Tibial artery (tissue), 4 donors: ENCODE data around the gene SH2D2A.
A peak's percentile ranks its signal among the peaks of the same experiment; 100 is the strongest.

Experiments used
- DNase-seq, 2 donors: peaks; one replicate each; pipeline ENCODE4 v3.0.0-alpha.2; 2019
- H3K27ac ChIP-seq, 2 donors: fragments of 200-600 bp; sonication (generic) in 1 of 2; 1 replicate in 1 of 2; 2 replicates in 1 of 2; pipeline ENCODE4 v1.5.1; 2018 to 2019; ENCODE audit warnings: mild to moderate bottlenecking in 1 of 2
- H3K27me3 ChIP-seq, 2 donors: fragments of 200-600 bp; sonication (generic) in 1 of 2; one replicate each; pipeline versions ENCODE4 v1.5.1 to v1.6.0; 2016 to 2019
- H3K36me3 ChIP-seq, 3 donors: fragments of 200-600 bp; sonication (generic) in 2 of 3; one replicate each; pipeline ENCODE4 v1.5.1; 2016 to 2019; ENCODE audit warnings: mild to moderate bottlenecking in 2 of 3
- H3K4me1 ChIP-seq, 4 donors: fragments of 200-600 bp; sonication (generic) in 2 of 4; 1 replicate in 3 of 4; 2 replicates in 1 of 4; pipeline ENCODE4 v1.5.1; 2016 to 2019
- H3K4me3 ChIP-seq, 2 donors: fragments of 200-600 bp; sonication (generic) in 1 of 2; 1 replicate in 1 of 2; 2 replicates in 1 of 2; pipeline ENCODE4 v1.5.1; 2018 to 2019; ENCODE audit warnings: mild to moderate bottlenecking in 2 of 2
- H3K9me3 ChIP-seq, 3 donors: fragments of 200-600 bp; sonication (generic) in 1 of 3; one replicate each; pipeline ENCODE4 v1.5.1; 2016 to 2019
- CTCF ChIP-seq, 2 experiments: fragments of 200-600 bp in 1 of 2; fragments of 450-650 bp in 1 of 2; IDR thresholded peaks; one replicate each; pipeline ENCODE4 v1.5.1; 2017 to 2019; ENCODE audit warnings: antibody characterized with exemption in 2 of 2, mild to moderate bottlenecking in 1 of 2, moderate library complexity in 1 of 2
- intact Hi-C: fragments of 100-400 bp; cut with DNase I; formaldehyde crosslinking; loops from one replicate; pipeline ENCODE4 v1.15.0; 2023; ENCODE audit warnings: low total_unique reads

Gene SH2D2A

DNA sequence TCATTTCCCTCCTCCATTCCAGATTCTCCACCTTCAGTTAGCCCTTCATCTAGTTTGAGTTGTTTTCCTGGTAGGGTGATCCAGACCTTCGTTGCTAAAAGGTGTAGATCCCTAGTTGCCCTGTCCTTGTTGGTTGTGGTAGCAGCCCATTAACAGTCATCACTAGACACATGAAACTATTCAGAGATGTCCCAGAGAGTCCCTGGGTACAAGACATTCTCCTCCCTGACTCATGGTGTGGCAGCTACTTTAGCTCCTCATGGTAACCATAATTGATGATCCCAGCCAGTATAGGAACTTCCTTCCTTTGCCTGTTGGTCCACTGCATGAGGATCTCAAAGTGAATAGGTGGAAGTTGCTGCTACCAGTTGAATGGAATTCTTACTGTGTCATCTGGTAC is 6.0 kb upstream of the SH2D2A start:
- TF ChIP-seq CTCF (IDR thresholded peaks at IDR 0.05), result no peak
- H3K4me3 ChIP-seq, result no peak overlapping the region

GRCh38 chr1:156821801-156822200 is 5.2 kb upstream of the SH2D2A start:
- Histone ChIP-seq H3K27me3 (peaks cover 0 to 5% of the 10 kb centered on the region in 2 donors), H3K36me3 (no peaks in the 10 kb centered on the region), H3K27ac (no peak overlapping the region), H3K4me1 (no peaks in the 10 kb centered on the region), H3K4me3 (no peak overlapping the region), H3K9me3 (no peaks in the 10 kb centered on the region)
- TF ChIP-seq CTCF (IDR thresholded peaks at IDR 0.05), result no peak
- DNase-seq, result no peak
- intact Hi-C loops, result no loop called here

More for the DNA sequence above, 6.0 kb upstream of the SH2D2A start:
- Histone ChIP-seq H3K36me3 (no peaks in the 10 kb centered on the region), H3K27me3 (peaks cover 0 to 5% of the 10 kb centered on the region in 2 donors), H3K4me1 (no peaks in the 10 kb centered on the region), H3K9me3 (no peaks in the 10 kb centered on the region), H3K27ac (no peak overlapping the region)
- intact Hi-C loops, result no loop called here
- no peak for DNase-seq

- Histone ChIP-seq H3K27ac (peak overlapping the region in 1 of 2 donors; percentile 22), H3K4me3 (no peak overlapping the region), H3K27me3 (peaks cover 0 to 7% of the 10 kb centered on the region in 2 donors), H3K36me3 (no peaks in the 10 kb centered on the region), H3K4me1 (peaks cover 0 to 14% (median 12%) of the 10 kb centered on the region in 4 donors), H3K9me3 (no peaks in the 10 kb centered on the region)
- TF ChIP-seq CTCF (IDR thresholded peaks at IDR 0.05), result no peak
- DNase-seq, result peak in 1 of 2 donors; percentile 57
- intact Hi-C loops, result no loop called here
Observed at GRCh38 chr1:156815961-156816422, 656 bp downstream of the SH2D2A start.

GRCh38 chr1:156815307-156815826 is 1.3 kb downstream of the SH2D2A start:
- no peak overlapping the region for H3K4me3 ChIP-seq
- TF ChIP-seq CTCF (IDR thresholded peaks at IDR 0.05), result no peak
- no peak overlapping the region for H3K27ac ChIP-seq
- DNase-seq, result peak; percentile 59 to 72
- peaks cover 0 to 14% (median 12%) of the 10 kb centered on the region in 4 donors for H3K4me1 ChIP-seq
- intact Hi-C loops, result no loop called here
- peaks cover 0 to 7% of the 10 kb centered on the region in 2 donors for H3K27me3 ChIP-seq
- no peaks in the 10 kb centered on the region for H3K36me3 ChIP-seq
- H3K9me3 ChIP-seq, result no peaks in the 10 kb centered on the region

DNA sequence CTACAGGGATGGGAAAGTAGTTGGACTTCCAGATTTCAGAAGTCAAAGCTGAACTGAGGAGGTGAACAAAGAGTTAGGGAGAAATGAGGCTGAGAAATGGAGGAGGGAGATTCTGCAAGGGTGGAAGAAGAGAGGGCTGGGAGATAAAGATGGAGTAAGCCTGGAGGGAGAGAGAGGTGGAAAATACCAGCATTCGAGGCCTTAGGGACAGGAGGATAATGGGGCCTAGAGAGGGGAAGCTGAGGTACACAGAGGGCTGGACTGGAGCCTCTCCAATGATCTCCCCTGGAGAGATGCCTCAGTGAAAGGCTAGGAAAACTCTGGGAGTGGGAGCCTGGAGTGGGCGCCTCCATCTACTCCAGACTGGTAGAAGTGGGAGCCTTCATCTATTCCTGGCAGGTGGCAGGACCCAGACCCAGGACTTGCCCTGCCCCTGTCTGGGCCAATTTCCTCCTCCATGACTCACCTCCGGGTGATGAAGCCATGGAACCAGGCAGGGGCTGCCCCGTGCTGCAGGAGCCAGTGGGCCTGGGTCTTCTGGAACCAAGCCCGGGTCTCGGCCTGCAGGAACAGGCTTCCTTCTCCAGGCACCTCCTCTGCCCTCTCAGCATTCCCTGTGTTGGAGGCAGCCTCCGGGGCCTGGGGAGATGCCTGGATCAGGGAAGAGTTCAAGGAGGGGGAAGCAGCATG is 1.9 kb downstream of the SH2D2A start:
- intact Hi-C loops, result no loop called here
- H3K27ac ChIP-seq, result no peak overlapping the region
- no peaks in the 10 kb centered on the region for H3K9me3 ChIP-seq
- no peak overlapping the region for H3K4me3 ChIP-seq
- H3K27me3 ChIP-seq, result peaks cover 0 to 7% of the 10 kb centered on the region in 2 donors
- TF ChIP-seq CTCF (IDR thresholded peaks at IDR 0.05), result no peak
- H3K4me1 ChIP-seq, result peaks cover 0 to 14% (median 12%) of the 10 kb centered on the region in 4 donors
- H3K36me3 ChIP-seq, result no peaks in the 10 kb centered on the region
- peak in 1 of 2 donors; percentile 63 for DNase-seq
